GM06990 (cell line): ENCODE results near the gene BCAT1.

ENCODE experiments used
- DNase-seq: peaks from one replicate; pipeline ENCODE4 v3.0.0-alpha.2; 2011; ENCODE audit not compliant: insufficient read length; ENCODE audit errors: extremely low read depth
- H3K27me3 ChIP-seq: replicated peaks from 2 replicates; pipeline ENCODE4 v1.6.0; 2011; ENCODE audit warnings: low read length; ENCODE audit not compliant: control insufficient read depth, insufficient read depth
- H3K36me3 ChIP-seq: 2 replicates; pipeline ENCODE4 v1.5.1; 2011; ENCODE audit warnings: low read length; ENCODE audit not compliant: control insufficient read depth, insufficient read depth
- H3K4me3 ChIP-seq: replicated peaks from 2 replicates; pipeline ENCODE4 v1.5.1; 2011; ENCODE audit warnings: low read depth, mild to moderate bottlenecking, control low read depth, low read length
- CTCF ChIP-seq: IDR thresholded peaks from 2 replicates; pipeline ENCODE4 v1.5.1; 2011; ENCODE audit warnings: low read length, control low read depth, mild to moderate bottlenecking, inconsistent platforms; ENCODE audit not compliant: insufficient read depth, poor library complexity, severe bottlenecking

BCAT1 gene

GRCh38 chr12:24760606-24761378, 188.1 kb downstream of the BCAT1 start:
- no peaks in the 10 kb centered on the region for H3K36me3 ChIP-seq
- DNase-seq, result no peak
- no peak for TF ChIP-seq CTCF
- 0 out of 2 replicates have a peak, but pooled peaks cover 1% of the 10 kb centered on the region for H3K27me3 ChIP-seq
- H3K4me3 ChIP-seq, result no peak overlapping the region

- Histone ChIP-seq H3K36me3 (no peaks in the 10 kb centered on the region), H3K4me3 (no peak overlapping the region), H3K27me3 (0 out of 2 replicates have a peak, but pooled peaks cover 1% of the 10 kb centered on the region)
- no peak for DNase-seq
- no peak for TF ChIP-seq CTCF
Measured at GRCh38 chr12:24760162-24760561, 188.7 kb downstream of the BCAT1 start.
